Right cardiac atrium (tissue), 5 donors: Measurements from ENCODE around the gene MRFAP1. TPM values are rescaled to one million over a fixed set of nuclear protein-coding genes. Genes with fewer than 3 reads are reported as not detected.
A peak's percentile ranks its signal among the peaks of the same experiment; 100 is the strongest.

Experiments
- ATAC-seq, 2 donors: fragments of 200-7000 bp; cut with Tn5 transposase; one replicate each; pipeline versions ENCODE4 v1.8.0 to v1.9.1; 2020; ENCODE audit warnings: moderate library complexity in 2 of 2, mild to moderate bottlenecking in 1 of 2
- DNase-seq, 3 donors: peaks; one replicate each; pipeline ENCODE4 v3.0.0-alpha.2; 2020
- H3K27ac ChIP-seq: one replicate; pipeline ENCODE4 v1.5.1; 2013; ENCODE audit warnings: mild to moderate bottlenecking, low read length, control low read depth, moderate library complexity
- H3K27me3 ChIP-seq: one replicate; pipeline ENCODE4 v1.6.1; 2013; ENCODE audit not compliant: control insufficient read depth, insufficient read depth
- H3K4me1 ChIP-seq: one replicate; pipeline ENCODE4 v1.6.1; 2013; ENCODE audit warnings: low read length; ENCODE audit not compliant: control insufficient read depth, insufficient read depth
- H3K4me3 ChIP-seq: one replicate; pipeline ENCODE4 v1.5.1; 2013; ENCODE audit warnings: low read length, control low read depth
- H3K9me3 ChIP-seq: one replicate; pipeline ENCODE4 v1.6.1; 2013; ENCODE audit warnings: low read length; ENCODE audit not compliant: control insufficient read depth
- WGBS: extraction: QIAGEN DNeasy Blood & Tissue Kit; methylation state at CpG from one replicate; pipeline ENCODE4 v1.1.7; 2013; 5-methylcytosine and 5-hydroxymethylcytosine counted together
- intact Hi-C, 4 donors: fragments of 100-400 bp; cut with DNase I; formaldehyde crosslinking; loops; one replicate each; pipeline versions ENCODE4 v1.11.0 to v1.14.0; 2022 to 2023
- polyA plus RNA-seq: library from polyadenylated mRNA; stranded (reverse); fragments of 200-250 nt; gene quantifications from one replicate; pipeline ENCODE4 v1.2.3, GENCODE V29; 2013
- total RNA-seq, 4 donors: library from RNA; stranded (reverse); fragmentation: NEBNext Ultra II Directional; extraction: Animal tissue kit (Norgen Biotek cat#: 25700); gene quantifications; one replicate each; pipeline ENCODE4 v1.2.1, GENCODE V29; 2021
- donor health status: healthy with polysubstance abuse.
- donor health status: DM: no; HTN: yes; CAD: no.
- donor health status: DM: no; HTN: no; CAD: no.
- donor health status: DM: no; HTN: yes; CAD: no; lungs with severe emphysema.
- donor health status: DM: yes; HTN: yes; CAD: no.

The MRFAP1 gene
- total and polyA plus RNA-seq, 5 donors: 250 to 335 (median 263) TPM

DNA sequence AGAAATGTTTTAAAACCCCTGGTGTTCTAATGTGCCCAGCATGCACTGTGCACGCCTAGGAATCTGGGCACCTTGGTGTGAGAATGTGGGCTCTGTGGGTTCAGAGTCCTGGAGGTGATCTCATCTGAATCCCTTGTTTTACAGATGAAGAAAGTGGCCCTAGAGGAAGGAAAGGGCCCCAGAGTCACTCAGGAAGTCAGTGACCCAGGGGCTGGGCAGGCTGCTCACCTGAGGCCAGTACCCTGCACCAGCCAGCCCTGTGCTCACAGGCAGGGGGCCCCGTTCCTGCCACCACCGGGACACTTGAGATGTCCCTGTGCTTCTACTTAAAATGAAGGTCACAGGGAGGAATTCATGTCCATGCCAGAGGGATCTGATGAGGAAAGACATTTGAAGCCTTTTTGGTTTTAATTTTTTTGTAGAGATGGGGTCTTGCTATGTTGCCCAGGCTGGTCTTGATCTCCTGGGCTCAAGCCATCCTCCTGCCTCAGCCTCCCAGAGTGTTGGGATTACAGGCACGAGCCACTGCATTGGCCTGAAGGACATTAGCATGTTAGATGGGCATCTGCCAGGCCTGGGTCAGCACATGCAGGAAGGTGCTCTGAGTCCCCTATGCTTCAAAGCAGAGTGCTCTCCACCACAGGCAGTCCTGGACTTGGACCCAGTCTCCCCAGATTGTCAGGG, 45.8 kb downstream of the MRFAP1 start:
- intact Hi-C loops: no loop called here
- H3K27me3 ChIP-seq: no peaks in the 10 kb centered on the region
- WGBS: 63% methylated on average over 4 of the region's 4 CpGs
- no peaks in the 10 kb centered on the region for H3K4me1 ChIP-seq
- no peaks in the 10 kb centered on the region for H3K9me3 ChIP-seq
- H3K27ac ChIP-seq: no peak overlapping the region
- ATAC-seq: no peak
- H3K4me3 ChIP-seq: no peak overlapping the region
- no peak for DNase-seq

GRCh38 chr4:6687947-6688878, 47.7 kb downstream of the MRFAP1 start:
- Histone ChIP-seq H3K4me3 (no peak overlapping the region), H3K27me3 (no peaks in the 10 kb centered on the region), H3K27ac (no peak overlapping the region), H3K9me3 (no peaks in the 10 kb centered on the region), H3K4me1 (no peaks in the 10 kb centered on the region)
- ATAC-seq (no peak), DNase-seq (no peak)
- whole genome bisulfite sequencing: 90% methylated on average over 24 of the region's 24 CpGs
- intact Hi-C loops: no loop called here

DNA sequence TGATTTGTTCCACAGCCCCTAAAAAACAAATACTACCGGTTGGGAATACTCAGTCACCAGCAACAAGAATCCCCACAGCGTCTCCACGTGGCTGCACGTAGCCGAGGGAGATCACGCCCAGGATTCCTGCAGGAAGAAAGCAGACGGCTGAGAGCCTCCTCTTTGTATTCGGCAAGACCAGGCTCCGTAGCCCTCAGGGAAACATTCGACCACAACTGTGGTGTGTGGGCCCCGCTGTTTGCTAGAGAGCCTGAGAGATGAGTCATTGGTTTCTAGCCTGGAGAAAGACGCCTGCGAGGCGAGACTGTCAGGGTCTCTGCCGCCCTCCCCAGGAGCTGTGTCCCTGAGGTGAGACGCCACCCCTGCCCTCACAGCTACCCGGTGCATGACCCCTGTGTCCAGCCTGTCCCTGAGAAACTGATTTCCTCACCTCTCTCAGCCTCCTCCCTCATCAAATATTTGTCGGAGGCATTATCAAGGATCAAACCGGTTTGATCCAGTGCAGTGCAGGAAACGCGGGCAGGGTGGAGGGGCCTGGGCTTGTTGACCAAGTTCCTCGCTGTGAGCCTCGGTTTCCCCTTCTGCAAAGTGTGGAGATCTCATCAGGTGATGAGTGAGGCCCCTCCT, 48.5 kb downstream of the MRFAP1 start:
- Histone ChIP-seq H3K9me3 (no peaks in the 10 kb centered on the region), H3K4me1 (no peaks in the 10 kb centered on the region), H3K27ac (no peak overlapping the region), H3K4me3 (no peak overlapping the region), H3K27me3 (no peaks in the 10 kb centered on the region)
- intact Hi-C loops: no loop called here
- DNase-seq (peak in 1 of 3 donors; percentile 62), ATAC-seq (peak; percentile 34 to 45)
- 40% methylated on average over 23 of the region's 23 CpGs for WGBS

- Histone ChIP-seq H3K4me3 (no peak overlapping the region), H3K9me3 (no peaks in the 10 kb centered on the region), H3K27ac (no peak overlapping the region), H3K27me3 (no peaks in the 10 kb centered on the region), H3K4me1 (peaks cover 2% of the 10 kb centered on the region)
- ATAC-seq (no peak), DNase-seq (no peak)
- intact Hi-C loops: no loop called here
- WGBS: 84% methylated on average over 15 of the region's 15 CpGs
Observed at GRCh38 chr4:6689506-6689960, 49.0 kb downstream of the MRFAP1 start.

Other genes starting within 250 kb of the MRFAP1 start
- gene PPP2R2C, start 168.1 kb upstream of the MRFAP1 start, total RNA-seq: 1 to 10 TPM; 2.3 to 7.2 (median 4.7) TPM
- 2.8 TPM for gene PPP2R2C, start 168.1 kb upstream of the MRFAP1 start, polyA plus RNA-seq
- 10 to 100 TPM; 27.0 to 38.4 (median 28.9) TPM for gene MAN2B2, start 65.5 kb upstream of the MRFAP1 start, total RNA-seq
- 11.5 TPM for gene MAN2B2, start 65.5 kb upstream of the MRFAP1 start, polyA plus RNA-seq
- gene S100P, start 53.2 kb downstream of the MRFAP1 start, total RNA-seq: 1 to 10 TPM in 1 of 4 donors, not detected in 3; 1.5 TPM
- 0.16 TPM for gene S100P, start 53.2 kb downstream of the MRFAP1 start, polyA plus RNA-seq
- gene MRFAP1L1, start 69.2 kb downstream of the MRFAP1 start, total RNA-seq: 10 to 100 TPM; 51.9 to 58.6 (median 54.1) TPM
- 73.4 TPM for gene MRFAP1L1, start 69.2 kb downstream of the MRFAP1 start, polyA plus RNA-seq
- gene BLOC1S4, start 75.5 kb downstream of the MRFAP1 start, total RNA-seq: 1 to 10 TPM; 7.5 to 9.1 (median 8.4) TPM
- gene BLOC1S4, start 75.5 kb downstream of the MRFAP1 start, polyA plus RNA-seq: 7.0 TPM
- gene KIAA0232, start 142.0 kb downstream of the MRFAP1 start, total RNA-seq: 10 to 100 TPM; 64.2 to 67.0 (median 66.6) TPM
- gene KIAA0232, start 142.0 kb downstream of the MRFAP1 start, polyA plus RNA-seq: 21.8 TPM